CD4-positive, alpha-beta T cell (primary cell): ENCODE measurements around the gene FIG4. TPM values are rescaled to one million over a fixed set of nuclear protein-coding genes. Genes with fewer than 3 reads are reported as not detected.

Source experiments
- ATAC-seq: fragments of 200-7000 bp; cut with Tn5 transposase; one replicate; pipeline ENCODE4 v1.10.0; 2022; ENCODE audit warnings: mild to moderate bottlenecking; ENCODE audit not compliant: poor library complexity
- CTCF ChIA-PET: fragments of 350-600 bp; sonication (Branson Sonifier 250); formaldehyde crosslinking; loops from one replicate; lab custom pipeline; 2021; ENCODE audit warnings: antibody characterized with exemption, inconsistent platforms; lab: Charles Lee
- POLR2A ChIA-PET: fragments of 350-600 bp; sonication (Branson Sonifier 250); formaldehyde crosslinking; loops from one replicate; lab custom pipeline; 2021; ENCODE audit warnings: antibody characterized with exemption, inconsistent platforms; lab: Charles Lee
- DNase-seq, 14 experiments: peaks; one replicate each; pipeline ENCODE4 v3.0.0-alpha.2; 2013 to 2020; ENCODE audit warnings: mixed read lengths in 2 of 14
- H3K27ac ChIP-seq, 2 donors: one replicate each; pipeline versions ENCODE4 v1.5.1 to v1.7.0; 2013; ENCODE audit warnings: low read length in 2 of 2, low read depth in 1 of 2, mild to moderate bottlenecking in 1 of 2
- H3K27me3 ChIP-seq, 2 experiments: 1 replicate in 1 of 2; 2 replicates in 1 of 2; pipeline versions ENCODE4 v1.6.1 to v1.7.0; 2013; ENCODE audit warnings: low read length in 2 of 2, control low read depth in 1 of 2, mild to moderate bottlenecking in 1 of 2, moderate library complexity in 1 of 2; ENCODE audit not compliant: insufficient read depth in 2 of 2, control insufficient read depth in 1 of 2
- H3K36me3 ChIP-seq: one replicate; pipeline ENCODE4 v1.6.1; 2013; ENCODE audit warnings: low read length, control low read depth; ENCODE audit not compliant: insufficient read depth
- H3K4me1 ChIP-seq: one replicate; pipeline ENCODE4 v1.6.1; 2013; ENCODE audit warnings: low read length, control low read depth; ENCODE audit not compliant: insufficient read depth
- H3K4me3 ChIP-seq: one replicate; pipeline ENCODE4 v1.5.1; 2013; ENCODE audit warnings: mild to moderate bottlenecking, low read length, moderate library complexity
- H3K9me3 ChIP-seq, 2 experiments: 1 replicate in 1 of 2; 2 replicates in 1 of 2; pipeline versions ENCODE4 v1.6.1 to v1.7.0; 2013; ENCODE audit warnings: low read length in 2 of 2, mild to moderate bottlenecking in 2 of 2, control low read depth in 1 of 2, moderate library complexity in 1 of 2; ENCODE audit not compliant: control insufficient read depth in 1 of 2, insufficient read depth in 1 of 2
- H3K27ac Mint-ChIP-seq: one replicate; pipeline ENCODE4 v1.8.0; 2020; ENCODE audit warnings: mixed read lengths
- H3K27me3 Mint-ChIP-seq: one replicate; pipeline ENCODE4 v1.8.0; 2021; ENCODE audit warnings: mixed read lengths
- H3K36me3 Mint-ChIP-seq: one replicate; pipeline ENCODE4 v1.8.0; 2021; ENCODE audit warnings: low read depth, mixed read lengths
- H3K4me1 Mint-ChIP-seq: one replicate; pipeline ENCODE4 v1.8.0; 2021; ENCODE audit warnings: low read depth, mixed read lengths
- H3K4me3 Mint-ChIP-seq: one replicate; pipeline ENCODE4 v1.8.0; 2020; ENCODE audit warnings: mild to moderate bottlenecking, mixed read lengths
- H3K9me3 Mint-ChIP-seq: one replicate; pipeline ENCODE4 v1.8.0; 2020; ENCODE audit warnings: mixed read lengths
- intact Hi-C, 2 experiments: fragments of 100-400 bp; cut with DNase I in 1 of 2; cut with micrococcal nuclease in 1 of 2; formaldehyde crosslinking; loops; one replicate each; pipeline versions ENCODE4 v1.15.1 to v1.9.0; 2023 to 2025; cut with DNase I, micrococcal nuclease
- total RNA-seq, 174 experiments: library from RNA in 2 of 174; stranded (reverse) in 2 of 174; gene quantifications; one replicate each; pipeline ENCODE4 v1.2.3 and lab custom pipeline; 2021 to 2026
- TF ChIP-seq, protein P1 (sequence below): fragments of 200-600 bp; IDR thresholded peaks from one replicate; pipeline ENCODE4 v1.8.0; 2022; ENCODE audit warnings: antibody characterized with exemption, mild to moderate bottlenecking

The FIG4 gene
- total RNA-seq, 2 experiments from 2014 or later = 3.3 to 4.0 TPM

GRCh38 chr6:109686566-109687265 is 4.4 kb upstream of the FIG4 start:
- Histone ChIP-seq H3K36me3 (no peaks in the 10 kb centered on the region), H3K27me3 (no peaks in the 10 kb centered on the region), H3K27ac (no peak overlapping the region), H3K9me3 (no peaks in the 10 kb centered on the region), H3K4me1 (peaks cover 13% of the 10 kb centered on the region), H3K4me3 (no peak overlapping the region)
- Mint-ChIP-seq H3K27me3 (no peaks in the 10 kb centered on the region), H3K4me1 (peaks cover 32% of the 10 kb centered on the region), H3K9me3 (no peaks in the 10 kb centered on the region), H3K27ac (no peak overlapping the region), H3K36me3 (peaks cover 14% of the 10 kb centered on the region), H3K4me3 (peak overlapping the region; percentile 48)
- TF ChIP-seq, protein P1, sequence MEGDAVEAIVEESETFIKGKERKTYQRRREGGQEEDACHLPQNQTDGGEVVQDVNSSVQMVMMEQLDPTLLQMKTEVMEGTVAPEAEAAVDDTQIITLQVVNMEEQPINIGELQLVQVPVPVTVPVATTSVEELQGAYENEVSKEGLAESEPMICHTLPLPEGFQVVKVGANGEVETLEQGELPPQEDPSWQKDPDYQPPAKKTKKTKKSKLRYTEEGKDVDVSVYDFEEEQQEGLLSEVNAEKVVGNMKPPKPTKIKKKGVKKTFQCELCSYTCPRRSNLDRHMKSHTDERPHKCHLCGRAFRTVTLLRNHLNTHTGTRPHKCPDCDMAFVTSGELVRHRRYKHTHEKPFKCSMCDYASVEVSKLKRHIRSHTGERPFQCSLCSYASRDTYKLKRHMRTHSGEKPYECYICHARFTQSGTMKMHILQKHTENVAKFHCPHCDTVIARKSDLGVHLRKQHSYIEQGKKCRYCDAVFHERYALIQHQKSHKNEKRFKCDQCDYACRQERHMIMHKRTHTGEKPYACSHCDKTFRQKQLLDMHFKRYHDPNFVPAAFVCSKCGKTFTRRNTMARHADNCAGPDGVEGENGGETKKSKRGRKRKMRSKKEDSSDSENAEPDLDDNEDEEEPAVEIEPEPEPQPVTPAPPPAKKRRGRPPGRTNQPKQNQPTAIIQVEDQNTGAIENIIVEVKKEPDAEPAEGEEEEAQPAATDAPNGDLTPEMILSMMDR = no peak
- ChIA-PET POLR2A (interaction anchor here (1.6 kb wide), 1 partner anchor 304 kb away, joined by 3 read pairs; the partner anchor contains the start of gene CD164), CTCF (interaction anchor here (1.5 kb wide), 1 partner anchor 18 kb away, joined by 5 read pairs; no protein-coding TSS in a partner anchor)
- intact Hi-C loops = loop anchor here in 1 of 2 experiments (5.0 to 10.0 kb wide), 4 partner anchors 499 to 1722 kb away; a partner anchor contains a TSS
- ATAC-seq (no peak), DNase-seq (no peak)

DNA sequence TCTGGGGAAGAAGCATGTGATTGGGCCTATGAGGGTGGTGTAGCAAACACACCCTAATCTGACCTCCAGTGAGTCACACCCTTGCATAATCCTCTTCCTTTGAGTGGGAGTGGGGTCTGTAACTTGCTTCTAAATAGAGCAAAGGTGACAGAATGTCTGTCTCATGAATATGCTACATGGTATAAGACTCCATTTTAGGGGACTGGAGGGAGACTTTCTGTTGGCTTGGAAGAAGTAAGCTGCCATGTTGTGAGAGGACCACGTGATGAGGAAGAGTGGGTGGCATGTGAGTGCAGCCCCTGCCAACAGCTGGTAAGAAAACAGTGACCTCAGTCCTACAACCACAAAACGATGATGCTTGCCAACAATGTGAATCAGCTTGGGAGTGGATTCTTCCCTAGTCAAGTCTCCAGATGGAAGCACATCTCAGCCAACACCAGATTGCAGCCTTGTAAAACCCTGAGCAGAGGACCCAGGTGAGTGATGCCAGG is 3.8 kb upstream of the FIG4 start:
- Histone ChIP-seq H3K4me1 (peaks cover 13% of the 10 kb centered on the region), H3K27ac (no peak overlapping the region), H3K4me3 (no peak overlapping the region), H3K36me3 (no peaks in the 10 kb centered on the region), H3K9me3 (no peaks in the 10 kb centered on the region), H3K27me3 (no peaks in the 10 kb centered on the region)
- TF ChIP-seq, protein P1 = no peak
- no peak for ATAC-seq
- Mint-ChIP-seq H3K4me1 (peaks cover 36% of the 10 kb centered on the region), H3K27ac (no peak overlapping the region), H3K36me3 (peaks cover 12% of the 10 kb centered on the region), H3K9me3 (no peaks in the 10 kb centered on the region), H3K4me3 (no peak overlapping the region), H3K27me3 (no peaks in the 10 kb centered on the region)
- POLR2A ChIA-PET = interaction anchor here (0.7 kb wide), 1 partner anchor 84 kb away, joined by 3 read pairs; no protein-coding TSS in a partner anchor
- intact Hi-C loops = loop anchor here in 1 of 2 experiments (5.0 to 10.0 kb wide), 4 partner anchors 500 to 1723 kb away; a partner anchor contains a TSS
- DNase-seq = peak in 1 of 14 experiments; percentile 28
- CTCF ChIA-PET = interaction anchor here (1.5 kb wide), 1 partner anchor 18 kb away, joined by 5 read pairs; no protein-coding TSS in a partner anchor

DNA sequence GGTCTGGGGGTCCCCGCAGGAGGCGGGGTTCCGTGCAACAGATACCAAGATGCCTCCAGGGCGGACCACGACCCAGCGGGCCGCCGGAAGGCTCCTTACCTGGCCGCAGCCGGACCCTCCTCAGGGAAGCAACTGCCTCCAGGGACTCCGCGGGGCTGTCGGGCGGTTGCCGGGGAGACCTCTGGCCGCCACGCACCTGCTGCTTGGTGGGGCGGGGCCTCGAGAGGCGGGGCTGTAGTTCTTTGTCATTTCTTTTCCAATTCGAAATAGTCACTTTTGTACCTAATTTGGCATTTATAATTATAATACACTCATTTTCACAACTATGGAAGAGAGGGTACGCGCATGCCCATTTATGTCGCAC is 741 bp upstream of the FIG4 start:
- H3K27ac Mint-ChIP-seq = peak overlapping the region; percentile 95
- no peaks in the 10 kb centered on the region for H3K27me3 Mint-ChIP-seq
- H3K4me3 Mint-ChIP-seq = peak overlapping the region; percentile 96
- ATAC-seq = peak; percentile 33
- peak; percentile 24 to 77 (median 57) for DNase-seq
- CTCF ChIA-PET = interaction anchor here (1.1 to 4.9 kb wide), 4 partner anchors 11 to 308 kb away, joined by 3 to 38 read pairs (median 8); partner anchors contain the start of gene CD164
- Histone ChIP-seq H3K36me3 (no peaks in the 10 kb centered on the region), H3K4me3 (peak overlapping the region; percentile 88), H3K4me1 (peaks cover 13% of the 10 kb centered on the region), H3K9me3 (no peaks in the 10 kb centered on the region), H3K27ac (peak overlapping the region; percentile 59 to 71), H3K27me3 (no peaks in the 10 kb centered on the region)
- no peaks in the 10 kb centered on the region for H3K9me3 Mint-ChIP-seq
- peaks cover 12% of the 10 kb centered on the region for H3K36me3 Mint-ChIP-seq
- POLR2A ChIA-PET = interaction anchor here (0.5 to 2.0 kb wide), 11 partner anchors 79 to 1940 kb away, joined by 3 to 23 read pairs (median 3); partner anchors contain the start of genes CD164, CDC40, PPIL6 and SMPD2
- intact Hi-C loops = loop anchor here (2.0 to 10.0 kb wide), 12 partner anchors 93 to 1396 kb away; partner anchors contain the start of genes CD164 (in 2 of the 2), AFG1L (in 1 of the 2), CDC40 (in 1 of the 2) and CEP57L1 (in 1 of the 2)
- H3K4me1 Mint-ChIP-seq = peaks cover 34% of the 10 kb centered on the region
- TF ChIP-seq, protein P1 = no peak
